CD1c-positive myeloid dendritic cell (primary cell): ENCODE results near the gene FAM133A.

Source experiments
- DNase-seq: peaks from one replicate; pipeline ENCODE4 v3.0.0-alpha.2; 2016; ENCODE audit errors: extremely low spot score

The FAM133A gene

DNA sequence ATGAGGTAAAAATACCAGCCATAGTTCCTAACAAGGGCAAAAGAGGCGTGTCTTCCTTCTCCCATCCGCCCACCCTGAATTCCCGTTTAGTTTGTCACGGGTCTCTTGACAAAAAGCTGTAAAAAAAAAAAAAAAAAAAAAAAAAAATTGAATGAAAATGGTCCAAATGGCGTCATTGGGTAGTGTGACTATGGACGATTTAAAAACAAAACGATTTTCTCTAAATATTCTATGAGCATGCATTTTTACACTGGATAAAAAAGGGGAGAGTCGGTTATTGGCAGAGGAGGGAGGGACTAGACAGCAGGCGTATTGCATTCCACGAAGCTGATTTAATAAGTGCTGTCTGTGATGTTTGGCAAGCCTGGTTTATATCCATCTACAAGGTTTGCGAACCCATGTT, at the start of gene FAM133A:
TSS of gene FAM133A (plus strand) at position 338 of the 403 bp plus-strand sequence. CDS start 35,214 bp downstream, outside the sequence.
- DNase-seq, result no peak

DNA sequence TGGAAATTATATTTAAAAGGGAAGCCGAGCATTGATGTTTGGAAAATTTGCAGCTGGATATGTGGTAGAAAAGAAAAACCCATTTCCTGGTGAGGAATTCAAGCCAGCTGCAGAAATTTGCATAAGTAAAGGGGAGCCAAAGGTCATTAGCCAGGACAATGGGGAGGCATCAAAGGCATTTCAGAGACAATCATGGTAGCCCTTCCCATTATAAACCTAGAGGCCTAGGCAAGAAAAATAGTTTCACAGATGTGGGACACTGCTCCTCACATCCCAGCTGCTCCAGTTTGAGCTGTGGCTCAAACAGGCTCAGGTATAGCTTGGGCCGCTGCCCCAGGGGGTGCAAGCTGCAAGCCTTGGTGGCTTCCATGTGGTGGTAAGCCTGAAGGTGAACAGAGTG, 36.4 kb upstream of the FAM133A start:
- DNase-seq, result no peak

DNA sequence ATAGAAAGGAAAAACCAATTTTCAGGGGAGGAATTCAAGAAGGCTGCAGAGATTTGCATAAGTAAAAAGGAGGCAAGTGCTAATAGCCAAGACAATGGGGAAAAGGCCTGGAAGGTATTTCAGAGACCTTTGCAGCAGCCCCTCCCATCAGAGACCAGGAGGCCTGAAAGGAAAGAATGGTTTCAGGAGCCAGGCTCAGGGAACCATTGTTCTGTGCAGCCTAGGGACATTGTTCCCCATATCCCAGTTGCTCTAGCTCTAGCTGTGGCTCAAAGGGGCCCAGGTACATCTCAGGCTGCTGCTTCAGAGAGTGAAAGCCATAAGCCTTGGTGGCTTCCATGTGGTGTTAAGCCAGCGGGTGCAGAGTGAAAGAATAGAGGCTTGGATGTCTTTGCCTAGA, 24.6 kb upstream of the FAM133A start:
- DNase-seq, result no peak

DNA sequence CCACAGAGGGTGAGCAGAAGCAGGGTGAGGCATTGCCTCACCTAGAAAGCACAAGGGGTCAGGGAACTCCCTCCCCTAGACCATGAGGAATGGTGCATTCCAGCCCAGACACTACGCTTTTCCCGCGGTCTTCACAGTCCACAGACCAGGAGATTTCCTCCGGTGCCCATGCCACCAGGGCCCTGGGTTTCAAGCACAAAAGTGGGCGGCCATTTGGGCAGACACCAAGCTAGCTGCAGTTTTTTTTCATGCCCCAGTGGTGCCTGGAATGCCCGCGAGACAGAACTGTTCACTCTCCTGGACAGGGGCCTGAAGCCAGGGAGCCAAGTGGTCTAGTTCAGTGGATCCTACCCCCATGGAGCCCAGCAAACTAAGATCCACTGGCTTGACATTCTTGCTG, 13.4 kb upstream of the FAM133A start:
- DNase-seq, result no peak

DNA sequence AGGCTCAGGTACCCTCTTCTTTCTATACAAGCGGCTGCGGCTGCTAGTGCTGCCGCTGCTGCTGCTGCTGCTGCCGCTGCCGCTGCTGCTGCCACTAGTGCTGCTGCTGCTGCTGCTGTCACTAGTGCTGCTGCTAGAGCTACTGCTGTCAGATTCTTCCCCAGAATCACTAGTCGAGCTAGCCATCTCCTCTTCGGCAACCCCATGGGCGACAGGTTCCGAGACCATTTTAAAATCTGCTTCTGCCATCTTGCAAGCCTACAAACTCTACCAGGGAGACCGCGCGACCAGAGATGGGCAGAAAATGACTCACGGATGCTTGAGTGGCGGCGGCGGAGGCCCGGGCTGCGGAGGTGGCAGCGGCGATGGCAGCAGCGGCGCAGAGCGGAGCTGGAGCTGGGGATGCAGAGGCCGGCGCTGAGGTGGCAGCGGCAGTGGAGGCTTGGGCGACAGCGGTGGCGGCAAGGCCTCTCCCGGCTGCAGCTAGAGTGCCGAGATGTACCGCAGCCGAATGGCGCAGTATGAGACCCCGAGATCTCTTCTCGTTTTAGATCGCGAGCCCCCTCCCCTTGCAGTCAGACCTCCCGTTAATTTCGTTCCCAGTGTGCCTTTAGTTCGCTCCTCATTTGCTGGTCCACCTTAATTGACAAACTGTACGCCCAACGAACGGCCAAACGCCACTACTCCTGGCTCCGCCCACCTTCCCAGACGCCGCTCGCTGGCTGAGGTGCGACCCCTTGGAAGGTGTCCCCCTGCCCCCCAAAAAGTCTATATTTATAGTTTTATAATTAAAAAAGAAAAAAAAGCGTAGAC, 744 bp upstream of the FAM133A start, which contains the start of gene NAP1L3:
TSS of gene NAP1L3 (minus strand) at position 523 of the 813 bp plus-strand sequence. CDS start at position 249, 274 bp downstream.
- peak; percentile 17 for DNase-seq

DNA sequence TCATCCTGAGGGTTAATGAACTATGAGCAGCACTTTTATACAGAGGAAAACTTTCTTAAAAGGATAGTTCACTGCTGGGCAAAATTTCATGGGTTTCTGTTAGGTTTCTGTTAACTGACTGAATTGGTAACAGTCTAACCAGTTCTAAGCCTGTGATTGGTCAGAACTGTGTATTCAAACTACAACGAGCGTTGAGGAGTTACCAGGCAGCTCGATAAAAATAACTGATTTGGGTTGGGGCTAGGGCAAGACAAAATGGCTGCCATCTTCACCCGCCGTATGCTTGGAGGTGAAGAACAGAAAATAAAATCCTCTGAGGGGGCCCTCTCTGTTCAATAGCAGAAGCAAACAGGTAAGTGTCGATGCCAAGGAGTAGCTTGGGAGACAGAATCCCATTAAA, 22.0 kb downstream of the FAM133A start:
- no peak for DNase-seq

DNA sequence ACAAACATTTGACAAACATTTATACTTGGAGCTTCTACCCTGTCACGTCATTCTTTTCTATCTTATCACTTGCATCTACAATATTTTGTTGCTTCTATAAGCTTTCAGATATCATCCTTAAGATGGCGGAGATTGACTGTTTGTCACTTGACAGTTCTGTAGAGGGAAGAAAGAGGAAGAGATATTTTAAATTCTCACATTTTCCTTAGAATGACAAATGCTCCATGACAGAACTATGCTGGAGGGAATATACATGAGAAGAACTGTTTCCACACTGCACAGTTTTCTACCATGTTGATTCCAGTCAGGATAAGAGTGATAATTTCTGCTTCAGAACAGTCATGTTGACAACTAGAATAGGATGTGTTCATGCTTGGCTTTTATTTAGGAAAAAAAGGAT, 29.7 kb downstream of the FAM133A start:
- DNase-seq, result no peak

DNA sequence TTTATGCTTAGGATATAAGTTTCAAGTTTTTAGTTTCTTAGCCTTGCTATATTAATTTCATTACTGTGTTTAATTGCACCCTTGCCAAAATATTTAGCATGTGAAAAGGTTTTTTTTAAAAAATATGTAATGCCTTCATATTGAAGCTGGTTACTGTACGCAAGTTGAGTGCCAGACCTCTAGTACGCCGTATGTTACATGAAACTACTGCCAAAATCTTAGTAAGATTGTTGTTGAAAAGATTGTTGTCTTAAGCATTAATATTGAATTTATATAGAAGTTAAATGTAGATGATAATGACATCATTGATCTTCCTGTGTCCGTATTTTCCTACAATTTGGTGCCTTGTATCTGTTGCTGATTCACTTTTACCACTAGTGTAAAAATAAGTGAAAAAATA, 37.1 kb downstream of the FAM133A start:
- no peak for DNase-seq

DNA sequence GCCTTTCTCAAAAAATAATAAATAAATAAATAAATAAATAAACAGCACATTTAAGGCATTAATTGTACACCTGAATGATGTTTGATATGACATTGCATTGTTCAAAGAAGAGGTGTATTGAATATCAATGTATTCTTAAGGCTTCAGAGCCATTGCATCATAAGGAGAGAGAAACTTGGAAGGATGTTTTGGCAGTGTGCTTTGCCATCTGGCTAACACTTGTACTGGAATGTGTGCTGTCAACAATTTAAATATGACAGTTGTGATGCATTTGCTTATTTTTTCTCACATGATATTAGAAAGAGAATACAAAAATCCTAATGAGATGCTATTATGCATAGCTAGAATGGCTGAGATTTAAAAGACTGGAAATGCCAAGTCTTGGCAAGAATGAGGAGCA, 67.8 kb downstream of the FAM133A start:
- no peak for DNase-seq

DNA sequence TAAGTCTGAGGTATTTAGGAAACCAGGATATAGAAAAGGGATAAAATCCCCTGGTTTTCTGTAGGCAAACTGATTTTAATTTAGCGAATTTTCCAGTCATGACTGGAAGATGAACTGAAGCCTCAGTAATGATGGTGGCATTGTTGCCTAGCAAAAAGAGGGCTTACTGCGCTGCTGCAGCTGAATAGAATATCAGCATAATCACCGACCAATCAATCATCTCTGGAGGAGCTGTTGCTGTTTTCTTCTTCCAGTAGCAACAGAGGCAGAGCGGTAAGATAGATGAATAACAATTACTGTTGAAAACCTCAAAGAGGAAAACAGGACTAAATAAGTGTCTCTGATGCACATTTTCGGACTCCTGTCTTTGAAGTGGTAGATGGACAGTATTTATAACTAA, 86.2 kb downstream of the FAM133A start:
- no peak for DNase-seq
